ENCODE results near the gene TNFRSF12A. TPM values are rescaled to one million over a fixed set of nuclear protein-coding genes. Genes with fewer than 3 reads are reported as not detected.

TNFRSF12A gene
- total RNA-seq, 1 experiment from 2014 or later: 78.9 TPM

DNA sequence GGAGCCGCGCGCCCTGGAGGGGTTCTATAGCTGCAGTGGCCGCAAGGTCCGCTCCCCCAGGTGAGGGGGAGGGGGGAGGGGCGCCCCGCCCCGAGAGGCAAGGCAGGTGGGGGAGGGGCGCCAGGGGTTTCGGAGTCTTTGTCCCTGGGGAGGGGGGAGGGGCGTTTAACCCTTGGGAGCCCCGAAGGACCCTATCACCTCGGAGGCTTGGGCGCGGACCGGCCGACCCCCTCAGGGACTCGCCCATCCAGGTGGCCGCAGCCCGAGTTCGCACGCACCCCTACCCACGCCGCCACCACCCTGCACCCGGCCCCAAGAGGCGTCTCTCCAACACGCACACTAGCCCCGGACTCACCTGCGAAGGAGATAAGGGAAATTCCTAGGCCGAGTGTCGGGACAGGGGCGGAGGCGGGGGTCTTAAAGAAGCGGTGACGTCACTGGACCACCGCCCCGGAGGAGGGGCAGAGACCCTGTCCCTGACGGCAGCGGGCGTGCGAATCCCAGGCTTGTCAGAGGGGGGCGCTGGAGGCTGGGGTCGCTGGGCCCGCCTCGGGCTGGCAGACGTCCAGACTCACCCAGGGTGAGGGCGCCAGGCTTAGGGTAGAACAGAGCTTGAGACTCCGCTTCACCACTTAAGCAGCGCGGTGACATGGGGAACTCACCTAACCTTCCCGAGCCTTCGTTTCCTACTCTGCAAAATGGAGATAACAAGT lies 2.2 kb upstream of the TNFRSF12A start, which contains the start of gene CLDN6 (continued):
- TF ChIP-seq TEAD1 (CRISPR knock-in tag; IDR thresholded peaks at IDR 0.05) (peak; percentile 66; the same call in 1 of the 2 replicates), ZNF423 (CRISPR knock-in tag; IDR thresholded peaks at IDR 0.05) (no peak; the same call in 1 of the 2 replicates), ZNF396 (CRISPR knock-in tag; IDR thresholded peaks at IDR 0.05; ENCODE audit: borderline replicate concordance) (no peak), SMAD3 (CRISPR knock-in tag; IDR thresholded peaks at IDR 0.05; ENCODE audit: borderline replicate concordance) (peak; percentile 71; the same call in 1 of the 2 replicates), NFYB (CRISPR knock-in tag; conservative IDR thresholded peaks at IDR 0.05; ENCODE audit: low read depth) (0 out of 2 replicates have a peak, but pooled peaks have one; percentile 28), NR3C1 (CRISPR knock-in tag; conservative IDR thresholded peaks at IDR 0.05; ENCODE audit: low read depth) (no peak), CREB1 (CRISPR knock-in tag; IDR thresholded peaks at IDR 0.05) (0 out of 2 replicates have a peak, but pooled peaks have one; percentile 16), MXD4 (CRISPR knock-in tag; IDR thresholded peaks at IDR 0.05; ENCODE audit: borderline replicate concordance) (no peak), NFE2L1 (CRISPR knock-in tag; IDR thresholded peaks at IDR 0.05) (no peak), RORB (CRISPR knock-in tag; IDR thresholded peaks at IDR 0.05) (no peak), ZNF671 (CRISPR knock-in tag; IDR thresholded peaks at IDR 0.05) (no peak), JAZF1 (CRISPR knock-in tag; IDR thresholded peaks at IDR 0.05) (no peak), SP1 (CRISPR knock-in tag; conservative IDR thresholded peaks at IDR 0.05) (peak; percentile 96), SOX15 (CRISPR knock-in tag; IDR thresholded peaks at IDR 0.05) (no peak), OVOL2 (CRISPR knock-in tag; IDR thresholded peaks at IDR 0.05; ENCODE audit: borderline replicate concordance) (no peak), GTF2I (CRISPR knock-in tag; conservative IDR thresholded peaks at IDR 0.05) (no peak), ZNF263 (CRISPR knock-in tag; IDR thresholded peaks at IDR 0.05; ENCODE audit: low read depth) (peak; percentile 25; the same call in 1 of the 2 replicates), ELF4 (CRISPR knock-in tag; IDR thresholded peaks at IDR 0.05; ENCODE audit: low read depth) (no peak), NFATC4 (CRISPR knock-in tag; IDR thresholded peaks at IDR 0.05) (no peak), EMX1 (CRISPR knock-in tag; IDR thresholded peaks at IDR 0.05) (no peak), ZNF138 (CRISPR knock-in tag; conservative IDR thresholded peaks at IDR 0.05) (no peak)
- TF ChIP-seq, protein P1, sequence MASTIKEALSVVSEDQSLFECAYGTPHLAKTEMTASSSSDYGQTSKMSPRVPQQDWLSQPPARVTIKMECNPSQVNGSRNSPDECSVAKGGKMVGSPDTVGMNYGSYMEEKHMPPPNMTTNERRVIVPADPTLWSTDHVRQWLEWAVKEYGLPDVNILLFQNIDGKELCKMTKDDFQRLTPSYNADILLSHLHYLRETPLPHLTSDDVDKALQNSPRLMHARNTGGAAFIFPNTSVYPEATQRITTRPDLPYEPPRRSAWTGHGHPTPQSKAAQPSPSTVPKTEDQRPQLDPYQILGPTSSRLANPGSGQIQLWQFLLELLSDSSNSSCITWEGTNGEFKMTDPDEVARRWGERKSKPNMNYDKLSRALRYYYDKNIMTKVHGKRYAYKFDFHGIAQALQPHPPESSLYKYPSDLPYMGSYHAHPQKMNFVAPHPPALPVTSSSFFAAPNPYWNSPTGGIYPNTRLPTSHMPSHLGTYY (CRISPR knock-in tag; IDR thresholded peaks at IDR 0.05): no peak
- TF ChIP-seq, protein P2, sequence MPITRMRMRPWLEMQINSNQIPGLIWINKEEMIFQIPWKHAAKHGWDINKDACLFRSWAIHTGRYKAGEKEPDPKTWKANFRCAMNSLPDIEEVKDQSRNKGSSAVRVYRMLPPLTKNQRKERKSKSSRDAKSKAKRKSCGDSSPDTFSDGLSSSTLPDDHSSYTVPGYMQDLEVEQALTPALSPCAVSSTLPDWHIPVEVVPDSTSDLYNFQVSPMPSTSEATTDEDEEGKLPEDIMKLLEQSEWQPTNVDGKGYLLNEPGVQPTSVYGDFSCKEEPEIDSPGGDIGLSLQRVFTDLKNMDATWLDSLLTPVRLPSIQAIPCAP (CRISPR knock-in tag; IDR thresholded peaks at IDR 0.05): no peak
- TF ChIP-seq, protein P3, sequence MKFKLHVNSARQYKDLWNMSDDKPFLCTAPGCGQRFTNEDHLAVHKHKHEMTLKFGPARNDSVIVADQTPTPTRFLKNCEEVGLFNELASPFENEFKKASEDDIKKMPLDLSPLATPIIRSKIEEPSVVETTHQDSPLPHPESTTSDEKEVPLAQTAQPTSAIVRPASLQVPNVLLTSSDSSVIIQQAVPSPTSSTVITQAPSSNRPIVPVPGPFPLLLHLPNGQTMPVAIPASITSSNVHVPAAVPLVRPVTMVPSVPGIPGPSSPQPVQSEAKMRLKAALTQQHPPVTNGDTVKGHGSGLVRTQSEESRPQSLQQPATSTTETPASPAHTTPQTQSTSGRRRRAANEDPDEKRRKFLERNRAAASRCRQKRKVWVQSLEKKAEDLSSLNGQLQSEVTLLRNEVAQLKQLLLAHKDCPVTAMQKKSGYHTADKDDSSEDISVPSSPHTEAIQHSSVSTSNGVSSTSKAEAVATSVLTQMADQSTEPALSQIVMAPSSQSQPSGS (CRISPR knock-in tag; IDR thresholded peaks at IDR 0.05; ENCODE audit: borderline replicate concordance, low read depth): peak; percentile 60; the same call in 1 of the 2 replicates
- TF ChIP-seq, protein P4, sequence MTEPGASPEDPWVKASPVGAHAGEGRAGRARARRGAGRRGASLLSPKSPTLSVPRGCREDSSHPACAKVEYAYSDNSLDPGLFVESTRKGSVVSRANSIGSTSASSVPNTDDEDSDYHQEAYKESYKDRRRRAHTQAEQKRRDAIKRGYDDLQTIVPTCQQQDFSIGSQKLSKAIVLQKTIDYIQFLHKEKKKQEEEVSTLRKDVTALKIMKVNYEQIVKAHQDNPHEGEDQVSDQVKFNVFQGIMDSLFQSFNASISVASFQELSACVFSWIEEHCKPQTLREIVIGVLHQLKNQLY (CRISPR knock-in tag; IDR thresholded peaks at IDR 0.05): peak; percentile 86; the same call in 1 of the 2 replicates
- TF ChIP-seq, protein P5, sequence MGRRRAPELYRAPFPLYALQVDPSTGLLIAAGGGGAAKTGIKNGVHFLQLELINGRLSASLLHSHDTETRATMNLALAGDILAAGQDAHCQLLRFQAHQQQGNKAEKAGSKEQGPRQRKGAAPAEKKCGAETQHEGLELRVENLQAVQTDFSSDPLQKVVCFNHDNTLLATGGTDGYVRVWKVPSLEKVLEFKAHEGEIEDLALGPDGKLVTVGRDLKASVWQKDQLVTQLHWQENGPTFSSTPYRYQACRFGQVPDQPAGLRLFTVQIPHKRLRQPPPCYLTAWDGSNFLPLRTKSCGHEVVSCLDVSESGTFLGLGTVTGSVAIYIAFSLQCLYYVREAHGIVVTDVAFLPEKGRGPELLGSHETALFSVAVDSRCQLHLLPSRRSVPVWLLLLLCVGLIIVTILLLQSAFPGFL (CRISPR knock-in tag; IDR thresholded peaks at IDR 0.05; ENCODE audit: borderline replicate concordance): no peak
- TF ChIP-seq, protein P6, sequence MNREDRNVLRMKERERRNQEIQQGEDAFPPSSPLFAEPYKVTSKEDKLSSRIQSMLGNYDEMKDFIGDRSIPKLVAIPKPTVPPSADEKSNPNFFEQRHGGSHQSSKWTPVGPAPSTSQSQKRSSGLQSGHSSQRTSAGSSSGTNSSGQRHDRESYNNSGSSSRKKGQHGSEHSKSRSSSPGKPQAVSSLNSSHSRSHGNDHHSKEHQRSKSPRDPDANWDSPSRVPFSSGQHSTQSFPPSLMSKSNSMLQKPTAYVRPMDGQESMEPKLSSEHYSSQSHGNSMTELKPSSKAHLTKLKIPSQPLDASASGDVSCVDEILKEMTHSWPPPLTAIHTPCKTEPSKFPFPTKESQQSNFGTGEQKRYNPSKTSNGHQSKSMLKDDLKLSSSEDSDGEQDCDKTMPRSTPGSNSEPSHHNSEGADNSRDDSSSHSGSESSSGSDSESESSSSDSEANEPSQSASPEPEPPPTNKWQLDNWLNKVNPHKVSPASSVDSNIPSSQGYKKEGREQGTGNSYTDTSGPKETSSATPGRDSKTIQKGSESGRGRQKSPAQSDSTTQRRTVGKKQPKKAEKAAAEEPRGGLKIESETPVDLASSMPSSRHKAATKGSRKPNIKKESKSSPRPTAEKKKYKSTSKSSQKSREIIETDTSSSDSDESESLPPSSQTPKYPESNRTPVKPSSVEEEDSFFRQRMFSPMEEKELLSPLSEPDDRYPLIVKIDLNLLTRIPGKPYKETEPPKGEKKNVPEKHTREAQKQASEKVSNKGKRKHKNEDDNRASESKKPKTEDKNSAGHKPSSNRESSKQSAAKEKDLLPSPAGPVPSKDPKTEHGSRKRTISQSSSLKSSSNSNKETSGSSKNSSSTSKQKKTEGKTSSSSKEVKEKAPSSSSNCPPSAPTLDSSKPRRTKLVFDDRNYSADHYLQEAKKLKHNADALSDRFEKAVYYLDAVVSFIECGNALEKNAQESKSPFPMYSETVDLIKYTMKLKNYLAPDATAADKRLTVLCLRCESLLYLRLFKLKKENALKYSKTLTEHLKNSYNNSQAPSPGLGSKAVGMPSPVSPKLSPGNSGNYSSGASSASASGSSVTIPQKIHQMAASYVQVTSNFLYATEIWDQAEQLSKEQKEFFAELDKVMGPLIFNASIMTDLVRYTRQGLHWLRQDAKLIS (CRISPR knock-in tag; IDR thresholded peaks at IDR 0.05; ENCODE audit: borderline replicate concordance): peak; percentile 51; the same call in 1 of the 2 replicates
- TF ChIP-seq, protein P7, sequence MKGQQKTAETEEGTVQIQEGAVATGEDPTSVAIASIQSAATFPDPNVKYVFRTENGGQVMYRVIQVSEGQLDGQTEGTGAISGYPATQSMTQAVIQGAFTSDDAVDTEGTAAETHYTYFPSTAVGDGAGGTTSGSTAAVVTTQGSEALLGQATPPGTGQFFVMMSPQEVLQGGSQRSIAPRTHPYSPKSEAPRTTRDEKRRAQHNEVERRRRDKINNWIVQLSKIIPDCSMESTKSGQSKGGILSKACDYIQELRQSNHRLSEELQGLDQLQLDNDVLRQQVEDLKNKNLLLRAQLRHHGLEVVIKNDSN (CRISPR knock-in tag; IDR thresholded peaks at IDR 0.05): peak; percentile 67; the same call in 1 of the 2 replicates
